ENCODE data around the gene ZNF185. TPM values are rescaled to one million over a fixed set of nuclear protein-coding genes. Genes with fewer than 3 reads are reported as not detected.
A peak's percentile ranks its signal among the peaks of the same experiment; 100 is the strongest.

ZNF185 gene
- total RNA-seq, 1 donor from 2014 or later, result 14.8 TPM

DNA sequence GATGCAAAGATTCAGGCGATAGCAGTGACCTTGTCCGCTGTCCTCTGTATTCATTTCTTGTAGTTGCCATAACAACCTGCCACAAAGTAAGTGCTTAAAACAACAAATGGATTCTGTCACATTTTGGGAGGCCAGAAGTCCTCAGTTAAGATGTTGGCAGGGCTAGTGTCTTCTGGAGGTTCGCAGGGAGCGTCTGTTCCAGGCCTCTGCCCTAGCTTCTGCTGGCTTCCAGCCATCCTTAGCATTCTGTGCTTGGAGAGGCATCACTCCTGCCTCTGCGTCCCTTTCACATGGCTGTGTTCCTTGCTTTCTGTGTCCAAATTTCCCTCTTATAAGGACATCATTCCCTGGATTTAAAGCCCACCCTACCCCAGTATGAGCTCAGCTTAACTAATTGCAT is 31.5 kb upstream of the ZNF185 start:
- no peaks in the 10 kb centered on the region for H4K20me1 ChIP-seq (ENCODE audit: low read depth)
- Mint-ChIP-seq H3K36me3 (peaks cover 17% of the 10 kb centered on the region), H3K27me3 (ENCODE audit: insufficient read depth, low read depth) (peaks cover 6% of the 10 kb centered on the region), H3K4me3 (no peak overlapping the region), H3K9me3 (peaks cover 11% of the 10 kb centered on the region), H3K4me1 (peaks cover 6% of the 10 kb centered on the region), H3K27ac (no peak overlapping the region)
- no peaks in the 10 kb centered on the region for H3K9me3 ChIP-seq (ENCODE audit: low read depth)
- no peak overlapping the region for H3K4me2 ChIP-seq
- no peak for DNase-seq (ENCODE audit: low spot score)
- TF ChIP-seq EZH2 (IDR thresholded peaks at IDR 0.05), result no peak
- no peak for TF ChIP-seq EZH2phosphoT487 (IDR thresholded peaks at IDR 0.05)
- TF ChIP-seq, protein P1, sequence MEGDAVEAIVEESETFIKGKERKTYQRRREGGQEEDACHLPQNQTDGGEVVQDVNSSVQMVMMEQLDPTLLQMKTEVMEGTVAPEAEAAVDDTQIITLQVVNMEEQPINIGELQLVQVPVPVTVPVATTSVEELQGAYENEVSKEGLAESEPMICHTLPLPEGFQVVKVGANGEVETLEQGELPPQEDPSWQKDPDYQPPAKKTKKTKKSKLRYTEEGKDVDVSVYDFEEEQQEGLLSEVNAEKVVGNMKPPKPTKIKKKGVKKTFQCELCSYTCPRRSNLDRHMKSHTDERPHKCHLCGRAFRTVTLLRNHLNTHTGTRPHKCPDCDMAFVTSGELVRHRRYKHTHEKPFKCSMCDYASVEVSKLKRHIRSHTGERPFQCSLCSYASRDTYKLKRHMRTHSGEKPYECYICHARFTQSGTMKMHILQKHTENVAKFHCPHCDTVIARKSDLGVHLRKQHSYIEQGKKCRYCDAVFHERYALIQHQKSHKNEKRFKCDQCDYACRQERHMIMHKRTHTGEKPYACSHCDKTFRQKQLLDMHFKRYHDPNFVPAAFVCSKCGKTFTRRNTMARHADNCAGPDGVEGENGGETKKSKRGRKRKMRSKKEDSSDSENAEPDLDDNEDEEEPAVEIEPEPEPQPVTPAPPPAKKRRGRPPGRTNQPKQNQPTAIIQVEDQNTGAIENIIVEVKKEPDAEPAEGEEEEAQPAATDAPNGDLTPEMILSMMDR (IDR thresholded peaks at IDR 0.05), result no peak
- no peaks in the 10 kb centered on the region for H3K4me1 ChIP-seq
- no peak overlapping the region for H3K27ac ChIP-seq
- no peak overlapping the region for H3K4me3 ChIP-seq
- H3F3A ChIP-seq (ENCODE audit: low read depth), result no peaks in the 10 kb centered on the region
- H3K79me2 ChIP-seq (ENCODE audit: low read depth), result no peaks in the 10 kb centered on the region
- no peaks in the 10 kb centered on the region for H3K27me3 ChIP-seq
- no peak overlapping the region for H3K9ac ChIP-seq
- no peaks in the 10 kb centered on the region for H3K36me3 ChIP-seq
- no peak overlapping the region for H2AFZ ChIP-seq (replicated peaks)

DNA sequence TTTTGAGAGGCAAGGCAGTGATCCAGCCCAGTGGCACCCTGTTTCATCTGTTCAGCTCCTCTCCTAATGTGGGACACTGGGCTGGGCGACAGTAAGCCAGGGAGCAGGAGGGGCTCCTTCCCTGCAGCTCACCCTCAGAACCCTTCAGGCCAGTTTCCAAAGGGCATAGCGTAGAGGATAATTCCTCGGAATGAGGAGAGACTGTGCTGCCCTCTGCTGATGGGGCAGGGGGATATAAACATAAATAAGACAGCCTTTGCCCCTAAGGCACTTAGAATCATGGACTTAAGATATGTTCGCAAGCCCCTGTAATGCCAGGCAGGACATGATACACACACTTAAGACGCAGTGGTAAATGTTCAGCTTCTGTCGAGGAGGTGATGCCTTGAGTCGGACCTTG is 27.9 kb upstream of the ZNF185 start:
- Histone ChIP-seq H3K9ac (no peak overlapping the region), H3F3A (ENCODE audit: low read depth) (no peaks in the 10 kb centered on the region), H2AFZ (replicated peaks) (no peak overlapping the region), H3K79me2 (ENCODE audit: low read depth) (no peaks in the 10 kb centered on the region), H3K27me3 (no peaks in the 10 kb centered on the region), H3K9me3 (ENCODE audit: low read depth) (no peaks in the 10 kb centered on the region), H3K36me3 (no peaks in the 10 kb centered on the region), H3K4me1 (no peaks in the 10 kb centered on the region), H3K4me3 (no peak overlapping the region), H4K20me1 (ENCODE audit: low read depth) (no peaks in the 10 kb centered on the region), H3K4me2 (no peak overlapping the region), H3K27ac (no peak overlapping the region)
- Mint-ChIP-seq H3K27me3 (ENCODE audit: insufficient read depth, low read depth) (peaks cover 6% of the 10 kb centered on the region), H3K4me3 (no peak overlapping the region), H3K36me3 (peaks cover 15% of the 10 kb centered on the region), H3K4me1 (peaks cover 8% of the 10 kb centered on the region), H3K9me3 (peaks cover 12% of the 10 kb centered on the region), H3K27ac (no peak overlapping the region)
- TF ChIP-seq, protein P1 (IDR thresholded peaks at IDR 0.05), result peak; percentile 13
- TF ChIP-seq EZH2 (IDR thresholded peaks at IDR 0.05), result no peak
- no peak for TF ChIP-seq EZH2phosphoT487 (IDR thresholded peaks at IDR 0.05)
- no peak for DNase-seq (ENCODE audit: low spot score)

GRCh38 chrX:152871260-152871659 is 26.6 kb upstream of the ZNF185 start:
- peaks cover 14% of the 10 kb centered on the region for H3K9me3 Mint-ChIP-seq
- Histone ChIP-seq H3K27ac (no peak overlapping the region), H2AFZ (replicated peaks) (no peak overlapping the region), H3F3A (ENCODE audit: low read depth) (no peaks in the 10 kb centered on the region), H3K36me3 (no peaks in the 10 kb centered on the region), H4K20me1 (ENCODE audit: low read depth) (no peaks in the 10 kb centered on the region), H3K4me2 (no peak overlapping the region), H3K27me3 (no peaks in the 10 kb centered on the region), H3K4me3 (no peak overlapping the region), H3K9me3 (ENCODE audit: low read depth) (no peaks in the 10 kb centered on the region), H3K4me1 (no peaks in the 10 kb centered on the region), H3K79me2 (ENCODE audit: low read depth) (no peaks in the 10 kb centered on the region), H3K9ac (no peak overlapping the region)
- peaks cover 15% of the 10 kb centered on the region for H3K36me3 Mint-ChIP-seq
- no peak for DNase-seq (ENCODE audit: low spot score)
- H3K27me3 Mint-ChIP-seq (ENCODE audit: insufficient read depth, low read depth), result peaks cover 5% of the 10 kb centered on the region
- peaks cover 8% of the 10 kb centered on the region for H3K4me1 Mint-ChIP-seq
- no peak overlapping the region for H3K27ac Mint-ChIP-seq
- H3K4me3 Mint-ChIP-seq, result no peak overlapping the region
- TF ChIP-seq, protein P1 (IDR thresholded peaks at IDR 0.05), result no peak
- TF ChIP-seq EZH2 (IDR thresholded peaks at IDR 0.05) (no peak), EZH2phosphoT487 (IDR thresholded peaks at IDR 0.05) (no peak)
